Measurements from ENCODE around the gene AXIN1.

AXIN1 gene

GRCh38 chr16:296276-296675, 56.2 kb downstream of the AXIN1 start:
- DNase-seq, result no peak

GRCh38 chr16:293043-293775, 59.3 kb downstream of the AXIN1 start:
- DNase-seq, result no peak

- no peak for DNase-seq
These were observed 61.0 kb downstream of the AXIN1 start for GRCh38 chr16:291539-291938.

GRCh38 chr16:290681-291405, 61.7 kb downstream of the AXIN1 start:
- DNase-seq, result no peak

GRCh38 chr16:290015-290680, 62.4 kb downstream of the AXIN1 start:
- no peak for DNase-seq

- no peak for DNase-seq
These were observed 63.0 kb downstream of the AXIN1 start for GRCh38 chr16:289395-289997.

- no peak for DNase-seq
These were observed 64.3 kb downstream of the AXIN1 start for GRCh38 chr16:287981-288920.

- DNase-seq, result no peak
These were observed 65.2 kb downstream of the AXIN1 start for GRCh38 chr16:287298-287811.

GRCh38 chr16:286491-287297, 65.8 kb downstream of the AXIN1 start:
- DNase-seq, result no peak

- DNase-seq, result no peak
These were observed 67.1 kb downstream of the AXIN1 start for GRCh38 chr16:285146-286055.

- no peak for DNase-seq
These were observed 68.1 kb downstream of the AXIN1 start for GRCh38 chr16:284204-285120.

- no peak for DNase-seq
These were observed 69.3 kb downstream of the AXIN1 start, which contains the start of gene PDIA2 for GRCh38 chr16:283033-283805. Gene PDIA2, plus strand, starts transcription at chr16:283164. Its CDS starts 6 bp downstream, at chr16:283170.

- no peak for DNase-seq
These were observed 70.0 kb downstream of the AXIN1 start for GRCh38 chr16:282491-282890.

GRCh38 chr16:281660-282255, 70.8 kb downstream of the AXIN1 start:
- no peak for DNase-seq

- DNase-seq, result no peak
These were observed 71.4 kb downstream of the AXIN1 start for GRCh38 chr16:280991-281659.

- no peak for DNase-seq
These were observed 72.0 kb downstream of the AXIN1 start, which contains the start of gene ARHGDIG for GRCh38 chr16:280552-280951. Gene ARHGDIG, plus strand, starts transcription at chr16:280591. Its CDS starts 90 bp downstream, at chr16:280681.

- DNase-seq, result no peak
These were observed 72.5 kb downstream of the AXIN1 start for GRCh38 chr16:280005-280460.
